T47D (cell line): ENCODE data around the gene PLA2G4E.
A peak's percentile ranks its signal among the peaks of the same experiment; 100 is the strongest.

Experiments
- DNase-seq, 2 experiments: peaks; one replicate each; pipeline versions ENCODE4 v3.0.0 to v3.0.0-alpha.2; 2011 to 2012; ENCODE audit warnings: low read depth in 1 of 2, low spot score in 1 of 2
- JUND ChIP-seq: IDR thresholded peaks from 2 replicates; pipeline ENCODE4 v1.6.1; 2012; ENCODE audit warnings: low read depth
- in situ Hi-C: cut with HindIII; loops from 2 replicates; pipeline ENCODE4 v1.10.0; 2016; ENCODE audit warnings: low sequenced_read_pairs, low pct_unique_long_range_greater_than_20kb

Gene PLA2G4E

GRCh38 chr15:42027521-42027920, 6.7 kb upstream of the PLA2G4E start:
- no peak for DNase-seq
- TF ChIP-seq JUND = no peak
- in situ Hi-C loops = no loop called here

- DNase-seq = peak in 1 of 2 experiments; percentile 24
- no peak for TF ChIP-seq JUND
- in situ Hi-C loops = no loop called here
These were observed 3.5 kb upstream of the PLA2G4E start for GRCh38 chr15:42024303-42024702.

GRCh38 chr15:42021593-42021992, 751 bp upstream of the PLA2G4E start:
- in situ Hi-C loops = no loop called here
- no peak for TF ChIP-seq JUND
- no peak for DNase-seq

GRCh38 chr15:42018306-42019224, 2.3 kb downstream of the PLA2G4E start:
- no peak for DNase-seq
- in situ Hi-C loops = no loop called here

GRCh38 chr15:42016971-42017370, 3.9 kb downstream of the PLA2G4E start:
- no peak for DNase-seq
- in situ Hi-C loops = no loop called here
- no peak for TF ChIP-seq JUND

More at GRCh38 chr15:42018306-42019224, 2.3 kb downstream of the PLA2G4E start:
- TF ChIP-seq JUND = no peak

- in situ Hi-C loops = no loop called here
- DNase-seq = no peak
- TF ChIP-seq JUND = no peak
These were observed 6.4 kb downstream of the PLA2G4E start for GRCh38 chr15:42014406-42014805.

- DNase-seq = no peak
- TF ChIP-seq JUND = no peak
- in situ Hi-C loops = no loop called here
These were observed 7.8 kb downstream of the PLA2G4E start for GRCh38 chr15:42012928-42013482.

- DNase-seq = no peak
- TF ChIP-seq JUND = no peak
- in situ Hi-C loops = no loop called here
These were observed 8.6 kb downstream of the PLA2G4E start for GRCh38 chr15:42012241-42012640.

GRCh38 chr15:42011074-42011473, 9.8 kb downstream of the PLA2G4E start:
- in situ Hi-C loops = no loop called here
- DNase-seq = no peak
- no peak for TF ChIP-seq JUND

GRCh38 chr15:42010434-42010833, 10.4 kb downstream of the PLA2G4E start:
- TF ChIP-seq JUND = no peak
- DNase-seq = no peak
- in situ Hi-C loops = no loop called here

GRCh38 chr15:42009474-42009873, 11.4 kb downstream of the PLA2G4E start:
- in situ Hi-C loops = no loop called here
- DNase-seq = no peak
- no peak for TF ChIP-seq JUND

GRCh38 chr15:42009022-42009421, 11.8 kb downstream of the PLA2G4E start:
- in situ Hi-C loops = no loop called here
- no peak for TF ChIP-seq JUND
- DNase-seq = no peak

- in situ Hi-C loops = no loop called here
- TF ChIP-seq JUND = no peak
- DNase-seq = no peak
These were observed 13.5 kb downstream of the PLA2G4E start for GRCh38 chr15:42007386-42007785.
